ENCODE data around the gene ANAPC13. TPM values are rescaled to one million over a fixed set of nuclear protein-coding genes. Genes with fewer than 3 reads are reported as not detected.

The ANAPC13 gene
- polyA plus RNA-seq, 1 donor (not counting 4 experiments of a cell fraction or from before 2014, with no cell fraction given): 63.4 TPM

- DNase-seq (ENCODE audit: low read depth, low spot score) (no peak), FAIRE-seq (peak; percentile 64)
- H3K9ac ChIP-seq (ENCODE audit: control insufficient read depth, extremely low read depth, insufficient read depth, low read length): no peak overlapping the region
- H3K9me3 ChIP-seq (ENCODE audit: control insufficient read depth, low read depth, low read length): no peaks in the 10 kb centered on the region
- peak overlapping the region; percentile 16 for H3K4me2 ChIP-seq (ENCODE audit: control insufficient read depth, extremely low read depth, insufficient read depth, low read depth, low read length)
- H2AFZ ChIP-seq (ENCODE audit: control insufficient read depth, low read length): no peak overlapping the region
- H3K4me1 ChIP-seq (ENCODE audit: control insufficient read depth, extremely low read depth, insufficient read depth, low read length): peaks cover 8% of the 10 kb centered on the region
- H3K27me3 ChIP-seq (ENCODE audit: control insufficient read depth, extremely low read depth, insufficient read depth, low read length): no peaks in the 10 kb centered on the region
- H3K4me3 ChIP-seq (ENCODE audit: control insufficient read depth in 2 of 3, extremely low read depth in 1 of 3, insufficient read depth in 2 of 3, low read depth in 1 of 3, low read length in 3 of 3): no peak overlapping the region
- dilution Hi-C loops (cut with MboI; ENCODE audit: extremely low pct_ligation_motif_present, low sequenced_read_pairs): no loop called here
- no peak for TF ChIP-seq CTCF (optimal IDR thresholded peaks at IDR 0.05 in 1 of 3, IDR thresholded peaks at IDR 0.05 in 1 of 3, conservative IDR thresholded peaks at IDR 0.05 in 1 of 3; ENCODE audit: extremely low read depth in 1 of 3, insufficient read depth in 2 of 3, low read length in 3 of 3)
- no peak for TF ChIP-seq EZH2 (IDR thresholded peaks at IDR 0.05; ENCODE audit: low read length)
- no peaks in the 10 kb centered on the region for H3K36me3 ChIP-seq (ENCODE audit: control insufficient read depth in 2 of 2, extremely low read depth in 1 of 2, insufficient read depth in 2 of 2, low read length in 2 of 2)
- peaks cover 18% of the 10 kb centered on the region for H3K79me2 ChIP-seq (ENCODE audit: control insufficient read depth, insufficient read depth, low read length)
- H3K9me1 ChIP-seq (ENCODE audit: control insufficient read depth, extremely low read depth, insufficient read depth, low read length): no peaks in the 10 kb centered on the region
- no peaks in the 10 kb centered on the region for H4K20me1 ChIP-seq (ENCODE audit: control insufficient read depth, extremely low read depth, insufficient read depth, low read length)
- peak overlapping the region; percentile 13 for H3K27ac ChIP-seq (ENCODE audit: control insufficient read depth, insufficient read depth, low read length)
Observed at GRCh38 chr3:134495980-134496379, 10.2 kb upstream of the ANAPC13 start.

- Histone ChIP-seq H2AFZ (ENCODE audit: control insufficient read depth, low read length) (no peak overlapping the region), H3K9me3 (ENCODE audit: control insufficient read depth, low read depth, low read length) (no peaks in the 10 kb centered on the region), H3K4me1 (ENCODE audit: control insufficient read depth, extremely low read depth, insufficient read depth, low read length) (peaks cover 8% of the 10 kb centered on the region), H3K4me3 (ENCODE audit: control insufficient read depth in 2 of 3, extremely low read depth in 1 of 3, insufficient read depth in 2 of 3, low read depth in 1 of 3, low read length in 3 of 3) (no peak overlapping the region), H3K27ac (ENCODE audit: control insufficient read depth, insufficient read depth, low read length) (no peak overlapping the region), H3K79me2 (ENCODE audit: control insufficient read depth, insufficient read depth, low read length) (peaks cover 20% of the 10 kb centered on the region), H3K4me2 (ENCODE audit: control insufficient read depth, extremely low read depth, insufficient read depth, low read depth, low read length) (no peak overlapping the region), H3K36me3 (ENCODE audit: control insufficient read depth in 2 of 2, extremely low read depth in 1 of 2, insufficient read depth in 2 of 2, low read length in 2 of 2) (no peaks in the 10 kb centered on the region), H3K9me1 (ENCODE audit: control insufficient read depth, extremely low read depth, insufficient read depth, low read length) (no peaks in the 10 kb centered on the region), H3K9ac (ENCODE audit: control insufficient read depth, extremely low read depth, insufficient read depth, low read length) (no peak overlapping the region), H3K27me3 (ENCODE audit: control insufficient read depth, extremely low read depth, insufficient read depth, low read length) (no peaks in the 10 kb centered on the region), H4K20me1 (ENCODE audit: control insufficient read depth, extremely low read depth, insufficient read depth, low read length) (no peaks in the 10 kb centered on the region)
- FAIRE-seq (peak; percentile 32), DNase-seq (ENCODE audit: low read depth, low spot score) (no peak)
- dilution Hi-C loops (cut with MboI; ENCODE audit: extremely low pct_ligation_motif_present, low sequenced_read_pairs): no loop called here
- TF ChIP-seq EZH2 (IDR thresholded peaks at IDR 0.05; ENCODE audit: low read length): no peak
- no peak for TF ChIP-seq CTCF (optimal IDR thresholded peaks at IDR 0.05 in 1 of 3, IDR thresholded peaks at IDR 0.05 in 1 of 3, conservative IDR thresholded peaks at IDR 0.05 in 1 of 3; ENCODE audit: extremely low read depth in 1 of 3, insufficient read depth in 2 of 3, low read length in 3 of 3)
Observed at GRCh38 chr3:134494495-134494894, 8.7 kb upstream of the ANAPC13 start.
